Suppressor macrophage treated with lipopolysaccharide for 1 hour (primary cell): ENCODE results near the gene MAD1L1.

Experiments
- DNase-seq, 3 donors: peaks; one replicate each; pipeline ENCODE4 v3.0.0-alpha.2; 2020 to 2022

The MAD1L1 gene

GRCh38 chr7:2099048-2099957, 133.4 kb downstream of the MAD1L1 start:
- peak; percentile 28 to 62 (median 40) for DNase-seq

GRCh38 chr7:2098496-2098895, 134.2 kb downstream of the MAD1L1 start:
- DNase-seq, result no peak

GRCh38 chr7:2098056-2098455, 134.7 kb downstream of the MAD1L1 start:
- DNase-seq, result no peak

- no peak for DNase-seq
Measured at GRCh38 chr7:2097492-2097891, 135.3 kb downstream of the MAD1L1 start.

DNA sequence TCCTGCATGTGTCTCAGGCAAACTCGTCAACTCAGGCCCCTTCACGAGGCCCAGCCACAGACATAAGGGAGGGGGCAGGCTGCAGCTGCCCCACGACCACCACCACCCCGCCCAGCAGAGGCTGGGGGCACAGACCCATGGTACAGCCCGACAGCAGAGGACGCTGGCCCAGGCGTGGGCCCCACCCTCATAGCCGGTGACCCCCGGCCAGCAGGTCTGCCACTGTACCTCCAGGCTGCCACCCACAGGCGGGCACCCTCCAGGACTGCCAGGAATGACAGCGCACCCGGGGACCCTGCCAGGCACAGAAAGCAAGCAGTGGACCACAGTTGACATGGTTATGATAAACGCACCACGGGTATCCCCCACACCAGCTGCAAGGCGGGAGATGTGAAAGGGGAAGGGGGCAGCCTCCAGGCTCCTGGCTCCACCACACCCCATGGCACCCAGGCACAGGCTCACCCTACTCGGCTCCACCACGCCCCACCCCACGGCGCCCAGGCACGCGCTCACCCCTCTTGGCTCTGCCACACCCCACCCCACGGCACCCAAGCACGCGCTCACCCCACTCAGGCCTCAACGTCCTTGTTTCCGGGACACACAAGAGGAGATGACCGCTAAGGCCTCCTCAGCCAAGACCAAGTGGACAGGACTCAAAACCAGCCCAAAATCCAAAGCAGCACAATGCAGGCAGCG, 135.9 kb downstream of the MAD1L1 start:
- DNase-seq, result peak in 1 of 3 donors; percentile 25

DNA sequence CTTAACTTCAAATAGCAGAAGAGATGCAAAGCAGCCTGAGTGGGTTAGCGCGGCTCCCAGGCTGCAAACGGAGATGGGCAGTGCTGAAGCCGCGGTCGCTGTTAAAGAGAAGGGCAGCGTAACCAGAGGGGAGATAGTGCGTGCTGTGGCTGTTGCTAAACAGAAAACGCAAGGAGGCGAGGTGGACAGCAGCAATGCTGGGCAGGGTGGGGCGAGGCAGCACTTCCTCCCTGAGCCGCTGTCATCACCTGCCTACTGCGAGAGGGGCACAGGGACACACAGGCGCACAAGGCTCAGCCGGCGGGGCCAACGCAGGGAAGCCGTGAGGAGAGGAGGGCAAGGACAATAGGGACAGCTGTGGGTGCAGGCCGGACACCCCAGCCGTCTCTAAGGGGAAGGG, 137.3 kb downstream of the MAD1L1 start:
- no peak for DNase-seq

GRCh38 chr7:2094454-2095045, 138.2 kb downstream of the MAD1L1 start:
- no peak for DNase-seq

- DNase-seq, result no peak
Measured at GRCh38 chr7:2093843-2094220, 138.9 kb downstream of the MAD1L1 start.

DNA sequence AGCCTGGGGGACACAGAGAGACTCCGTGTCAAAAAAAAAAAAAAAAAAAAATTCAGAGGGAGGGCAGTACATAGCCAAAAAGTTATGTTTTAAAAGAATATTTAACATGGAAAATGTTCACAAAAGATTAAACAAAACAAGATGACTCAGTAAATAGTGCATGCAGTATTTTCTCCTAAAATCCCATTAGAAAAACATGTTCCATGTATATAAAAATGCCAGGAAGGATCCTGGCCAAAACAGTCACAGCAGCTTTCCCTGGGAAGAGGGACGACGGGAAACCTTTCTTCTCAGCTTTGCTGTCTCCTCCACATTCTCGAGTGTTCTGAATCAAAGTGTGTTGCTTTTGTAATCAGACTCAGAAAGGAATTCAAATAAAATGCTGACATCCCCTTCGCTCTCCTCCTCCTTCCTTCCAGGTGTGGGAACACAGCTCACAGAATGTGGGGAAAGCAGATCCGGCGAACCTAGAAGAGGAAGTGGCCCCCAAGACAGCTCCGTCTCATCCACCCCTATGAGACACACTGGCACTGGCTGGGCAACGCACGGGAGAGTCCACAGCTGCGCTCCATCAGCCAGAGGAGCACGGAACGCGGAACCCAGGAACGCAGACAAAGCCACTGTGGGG, 139.4 kb downstream of the MAD1L1 start:
- DNase-seq, result no peak

GRCh38 chr7:2092279-2092678, 140.5 kb downstream of the MAD1L1 start:
- no peak for DNase-seq

- no peak for DNase-seq
Measured at GRCh38 chr7:2090526-2091520, 141.9 kb downstream of the MAD1L1 start.

GRCh38 chr7:2088801-2089200, 143.9 kb downstream of the MAD1L1 start:
- DNase-seq, result no peak

DNA sequence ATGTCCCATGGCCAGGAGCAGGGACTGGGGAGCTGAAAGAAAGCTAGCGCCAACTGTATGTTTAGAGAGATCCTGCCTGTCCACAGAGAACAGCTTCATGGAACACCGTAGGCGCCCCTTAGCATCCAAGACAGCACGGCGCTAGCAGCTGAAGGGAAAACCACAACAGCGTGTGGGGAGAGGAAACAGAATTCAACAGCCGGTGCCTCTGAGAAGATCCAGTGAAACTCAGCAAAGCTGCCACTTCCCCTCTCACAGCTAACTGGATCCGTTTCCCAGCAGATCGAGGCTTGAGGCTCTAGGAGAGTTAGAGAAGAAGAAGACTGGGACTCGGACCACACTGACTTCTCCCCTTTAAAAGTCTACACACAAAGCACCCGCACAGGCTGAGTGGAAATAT, 145.0 kb downstream of the MAD1L1 start:
- DNase-seq, result peak; percentile 59 to 68 (median 64)

DNA sequence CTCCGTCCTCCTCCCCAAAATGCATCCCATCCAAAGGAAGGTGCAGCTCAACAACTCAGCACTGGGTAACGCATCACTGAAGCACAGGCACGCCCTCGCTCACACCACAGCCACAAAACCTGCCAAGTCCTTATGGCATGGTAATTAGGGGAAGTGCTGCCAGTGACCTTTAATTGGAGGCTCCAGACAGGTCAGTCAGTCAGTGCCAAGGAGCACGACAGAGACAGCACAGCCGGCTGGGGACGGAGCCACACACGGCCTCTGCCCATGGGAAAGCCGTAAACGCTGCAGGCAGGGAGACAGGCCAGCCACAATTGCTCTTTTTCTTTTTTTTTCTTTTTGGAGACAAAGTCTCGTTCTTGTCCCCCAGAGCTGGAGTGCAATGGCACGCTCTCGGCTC, 146.5 kb downstream of the MAD1L1 start:
- DNase-seq, result no peak

DNA sequence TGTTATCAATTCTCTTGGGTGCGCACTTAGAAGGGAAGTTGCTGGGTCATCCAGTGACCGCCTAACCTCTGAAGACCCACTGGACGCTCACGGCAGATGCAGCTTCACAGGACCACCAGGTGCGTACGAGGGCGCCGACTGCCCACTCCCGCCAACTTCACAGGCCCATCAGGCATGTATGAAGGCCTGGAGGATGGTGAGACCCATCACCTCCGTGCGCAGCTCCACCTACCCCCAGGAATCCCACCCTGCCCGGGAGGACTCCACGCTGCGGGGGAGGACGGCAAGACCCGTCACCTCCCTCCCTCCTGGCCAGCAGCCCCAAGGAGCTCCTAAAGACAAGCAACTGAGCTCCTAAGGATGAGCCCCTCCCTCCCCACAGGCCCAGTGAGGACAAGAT, 146.9 kb downstream of the MAD1L1 start:
- DNase-seq, result no peak

- DNase-seq, result no peak
Measured at GRCh38 chr7:2084781-2085505, 147.8 kb downstream of the MAD1L1 start.

DNA sequence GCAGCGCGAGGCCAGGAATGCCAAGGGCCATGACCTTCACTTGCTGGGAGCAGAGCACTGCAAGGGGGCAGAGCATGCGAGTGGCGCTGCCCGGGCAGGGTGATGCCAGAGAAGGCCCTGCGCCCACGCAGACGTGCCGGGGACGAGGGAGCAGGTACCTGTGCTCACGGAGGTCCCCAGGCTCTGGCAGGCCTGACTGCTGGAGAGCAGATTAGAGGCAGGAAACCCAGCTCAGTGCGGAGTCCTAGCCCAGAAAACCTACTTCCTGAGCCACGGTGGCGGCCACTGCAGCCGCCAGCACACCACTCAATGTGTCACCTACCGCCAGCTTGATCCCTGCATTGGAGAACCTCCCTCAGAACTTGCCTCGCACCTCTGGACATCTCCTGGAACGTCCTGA, 148.4 kb downstream of the MAD1L1 start:
- no peak for DNase-seq

DNA sequence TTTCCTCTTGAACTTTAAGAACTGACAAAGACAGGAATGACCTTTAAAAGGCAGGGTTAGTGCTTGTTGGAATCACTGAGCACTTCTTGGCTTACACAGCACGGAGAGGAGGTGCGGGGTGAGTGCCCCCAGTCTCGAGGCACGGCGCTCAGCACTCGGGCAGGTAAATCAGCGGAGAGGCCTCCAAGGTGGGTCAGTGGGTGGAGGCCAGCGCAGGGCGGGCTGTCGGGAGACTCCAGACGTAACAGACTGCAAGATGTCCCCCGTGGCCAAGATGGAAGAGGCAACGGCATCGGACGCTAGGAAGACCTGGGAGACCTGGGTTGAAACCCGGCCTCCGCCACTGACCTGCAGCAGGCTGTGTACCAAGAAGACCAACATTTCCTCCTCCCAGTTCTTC, 149.4 kb downstream of the MAD1L1 start:
- DNase-seq, result no peak

DNA sequence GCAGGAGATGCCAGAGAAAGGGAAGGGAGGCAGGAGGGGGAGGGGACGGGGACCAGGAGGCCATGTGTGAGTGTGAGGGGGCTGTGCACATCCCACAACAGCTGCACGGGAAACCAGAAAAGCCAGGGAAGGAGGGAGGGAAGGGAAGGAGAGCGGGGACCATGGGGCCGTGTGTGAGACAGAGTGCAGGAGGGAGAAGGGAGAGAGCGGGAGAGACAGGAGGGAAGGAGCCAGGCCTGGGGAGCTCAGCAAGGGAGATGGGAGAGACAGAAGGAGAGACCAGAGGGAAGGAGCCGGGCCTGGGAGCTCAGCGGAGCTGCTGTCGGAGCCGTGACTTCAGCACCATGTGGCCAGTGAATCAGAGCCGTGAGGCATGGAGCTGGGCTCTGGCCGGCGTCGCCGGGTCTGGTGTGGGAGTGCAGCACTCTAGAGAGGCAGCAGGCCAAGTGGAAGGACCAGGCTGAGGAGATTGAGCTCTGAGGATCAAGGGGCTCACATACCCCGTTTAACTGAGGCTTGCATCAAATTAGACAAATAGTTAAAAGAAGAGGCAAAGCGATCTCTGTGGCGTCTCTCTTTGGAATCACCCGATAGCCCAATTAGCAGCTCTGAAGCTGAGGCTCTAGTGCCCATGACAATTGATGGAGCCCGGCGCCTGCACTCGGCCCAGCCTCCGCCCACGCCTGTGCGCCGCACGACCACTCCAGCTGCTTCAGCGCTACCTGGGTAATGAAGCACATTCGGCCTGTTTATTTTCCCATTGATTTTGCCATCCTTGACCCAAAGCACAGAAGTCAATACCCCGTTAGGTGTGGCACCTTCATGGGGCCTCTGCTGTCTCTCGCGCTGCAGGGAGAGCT, 150.4 kb downstream of the MAD1L1 start:
- DNase-seq, result no peak

- no peak for DNase-seq
Measured at GRCh38 chr7:2081526-2082135, 151.1 kb downstream of the MAD1L1 start.
